ENCODE data around the gene RNASE11. TPM values are rescaled to one million over a fixed set of nuclear protein-coding genes. Genes with fewer than 3 reads are reported as not detected.

RNASE11 gene
- total and polyA plus RNA-seq, 2 donors (not counting 1 experiment from before 2014, with no cell fraction given), result not detected

- Histone ChIP-seq H3K4me3 (ENCODE audit: control extremely low read depth in 1 of 5, extremely low read depth in 1 of 5, insufficient read depth in 1 of 5, low read depth in 2 of 5, low read length in 4 of 5) (no peak overlapping the region), H2AFZ (ENCODE audit: insufficient read depth, low read depth, low read length, poor library complexity, severe bottlenecking) (no peak overlapping the region), H3K27ac (ENCODE audit: low read length in 2 of 2) (no peak overlapping the region), H3K9ac (ENCODE audit: low read length) (no peak overlapping the region), H3K79me2 (ENCODE audit: control insufficient read depth, insufficient read depth, low read length) (no peaks in the 10 kb centered on the region), H3K36me3 (replicated peaks in 1 of 2; ENCODE audit: control extremely low read depth in 1 of 2, control insufficient read depth in 1 of 2, extremely low read depth in 1 of 2, insufficient read depth in 2 of 2, low read length in 1 of 2) (no peaks in the 10 kb centered on the region), H3K9me3 (ENCODE audit: control extremely low read depth in 1 of 3, control insufficient read depth in 2 of 3, insufficient read depth in 1 of 3, low read length in 2 of 3) (no peaks in the 10 kb centered on the region), H4K20me1 (ENCODE audit: control insufficient read depth, insufficient read depth, low read length, poor library complexity, severe bottlenecking) (no peaks in the 10 kb centered on the region), H3K27me3 (replicated peaks in 1 of 4; ENCODE audit: control extremely low read depth in 1 of 4, control insufficient read depth in 3 of 4, insufficient read depth in 4 of 4, low read length in 3 of 4) (no peaks in the 10 kb centered on the region), H3K4me1 (ENCODE audit: control insufficient read depth in 2 of 2, insufficient read depth in 2 of 2, low read length in 2 of 2) (peaks cover 15 to 24% of the 10 kb centered on the region in 2 donors), H3K4me2 (replicated peaks; ENCODE audit: low read depth, low read length, poor library complexity, severe bottlenecking) (no peak overlapping the region)
- H3K27me3 Mint-ChIP-seq, result no peaks in the 10 kb centered on the region
- no peak overlapping the region for H3K27ac Mint-ChIP-seq
- intact Hi-C loops (cut with micrococcal nuclease), result no loop called here
- no CpG with 5 or more reads among the region's 2 CpGs for WGBS (ENCODE audit: insufficient coverage)
- TF ChIP-seq EZH2 (IDR thresholded peaks at IDR 0.05; ENCODE audit: borderline replicate concordance, insufficient read depth, low read depth, low read length, poor library complexity, severe bottlenecking), result no peak
- TF ChIP-seq, protein P1, sequence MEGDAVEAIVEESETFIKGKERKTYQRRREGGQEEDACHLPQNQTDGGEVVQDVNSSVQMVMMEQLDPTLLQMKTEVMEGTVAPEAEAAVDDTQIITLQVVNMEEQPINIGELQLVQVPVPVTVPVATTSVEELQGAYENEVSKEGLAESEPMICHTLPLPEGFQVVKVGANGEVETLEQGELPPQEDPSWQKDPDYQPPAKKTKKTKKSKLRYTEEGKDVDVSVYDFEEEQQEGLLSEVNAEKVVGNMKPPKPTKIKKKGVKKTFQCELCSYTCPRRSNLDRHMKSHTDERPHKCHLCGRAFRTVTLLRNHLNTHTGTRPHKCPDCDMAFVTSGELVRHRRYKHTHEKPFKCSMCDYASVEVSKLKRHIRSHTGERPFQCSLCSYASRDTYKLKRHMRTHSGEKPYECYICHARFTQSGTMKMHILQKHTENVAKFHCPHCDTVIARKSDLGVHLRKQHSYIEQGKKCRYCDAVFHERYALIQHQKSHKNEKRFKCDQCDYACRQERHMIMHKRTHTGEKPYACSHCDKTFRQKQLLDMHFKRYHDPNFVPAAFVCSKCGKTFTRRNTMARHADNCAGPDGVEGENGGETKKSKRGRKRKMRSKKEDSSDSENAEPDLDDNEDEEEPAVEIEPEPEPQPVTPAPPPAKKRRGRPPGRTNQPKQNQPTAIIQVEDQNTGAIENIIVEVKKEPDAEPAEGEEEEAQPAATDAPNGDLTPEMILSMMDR (IDR thresholded peaks at IDR 0.05), result no peak
- DNase-seq, result no peak
- no peaks in the 10 kb centered on the region for H3K9me3 Mint-ChIP-seq (ENCODE audit: insufficient read depth)
- ATAC-seq (ENCODE audit: low read depth), result no peak
- peaks cover 2% of the 10 kb centered on the region for H3K4me1 Mint-ChIP-seq
- H3K4me3 Mint-ChIP-seq, result no peak overlapping the region
- POLR2A ChIA-PET, result interaction anchor here (1.1 kb wide), 1 partner anchor 279 kb away, joined by 3 read pairs; no protein-coding TSS in a partner anchor
- CTCF ChIA-PET, result interaction anchor here (0.9 to 8.9 kb wide), 9 partner anchors 10 to 301 kb away, joined by 3 to 215 read pairs (median 21); partner anchors contain the start of genes ANG, CCNB1IP1, PARP2 and TEP1
Measured at GRCh38 chr14:20606902-20607242, 19.1 kb upstream of the RNASE11 start.

DNA sequence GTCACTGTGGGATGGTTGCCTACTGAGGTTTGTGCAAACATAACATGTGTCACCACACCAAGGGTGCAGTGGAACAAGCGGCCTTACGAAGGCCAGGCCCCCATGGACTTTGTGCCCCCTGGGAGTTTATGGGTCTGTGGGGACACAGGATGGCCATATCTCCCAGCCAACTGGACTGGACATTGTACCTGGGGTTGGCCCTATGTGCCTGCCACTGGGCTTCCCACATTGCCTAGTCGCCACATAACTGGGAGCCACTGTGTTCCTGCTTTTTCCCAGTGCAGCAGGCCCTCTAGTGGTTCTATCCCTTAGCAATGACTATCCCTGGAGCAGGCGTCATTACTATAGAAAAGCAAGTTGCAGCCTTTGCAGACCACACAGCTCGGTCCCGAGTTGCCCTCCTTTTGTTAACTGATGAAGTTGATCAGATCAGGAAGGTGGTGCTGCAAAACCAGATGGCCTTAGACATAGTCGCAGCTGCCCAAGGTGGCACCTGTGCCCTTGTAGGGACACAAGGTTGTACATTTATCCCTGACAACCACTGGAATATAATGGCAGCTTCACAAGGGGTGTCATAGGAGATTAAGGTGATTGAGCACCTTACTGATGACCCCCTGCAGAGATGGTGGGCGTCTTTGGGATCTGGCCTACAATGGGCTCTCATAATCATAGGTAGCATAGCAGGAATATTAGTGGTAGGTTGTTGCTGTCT lies 18.5 kb upstream of the RNASE11 start:
- ATAC-seq (ENCODE audit: low read depth) (no peak), DNase-seq (no peak)
- H3K27me3 ChIP-seq (replicated peaks in 1 of 4; ENCODE audit: control extremely low read depth in 1 of 4, control insufficient read depth in 3 of 4, insufficient read depth in 4 of 4, low read length in 3 of 4), result no peaks in the 10 kb centered on the region
- intact Hi-C loops (cut with micrococcal nuclease), result no loop called here
- H3K27ac ChIP-seq (ENCODE audit: low read length in 2 of 2), result no peak overlapping the region
- no peaks in the 10 kb centered on the region for H4K20me1 ChIP-seq (ENCODE audit: control insufficient read depth, insufficient read depth, low read length, poor library complexity, severe bottlenecking)
- Mint-ChIP-seq H3K4me1 (peaks cover 2% of the 10 kb centered on the region), H3K4me3 (no peak overlapping the region), H3K9me3 (ENCODE audit: insufficient read depth) (no peaks in the 10 kb centered on the region), H3K27ac (no peak overlapping the region), H3K27me3 (no peaks in the 10 kb centered on the region)
- H3K4me1 ChIP-seq (ENCODE audit: control insufficient read depth in 2 of 2, insufficient read depth in 2 of 2, low read length in 2 of 2), result peaks cover 9 to 19% of the 10 kb centered on the region in 2 donors
- H3K36me3 ChIP-seq (replicated peaks in 1 of 2; ENCODE audit: control extremely low read depth in 1 of 2, control insufficient read depth in 1 of 2, extremely low read depth in 1 of 2, insufficient read depth in 2 of 2, low read length in 1 of 2), result no peaks in the 10 kb centered on the region
- TF ChIP-seq, protein P1 (IDR thresholded peaks at IDR 0.05), result no peak
- no peak for TF ChIP-seq EZH2 (IDR thresholded peaks at IDR 0.05; ENCODE audit: borderline replicate concordance, insufficient read depth, low read depth, low read length, poor library complexity, severe bottlenecking)
- no peak overlapping the region for H3K4me2 ChIP-seq (replicated peaks; ENCODE audit: low read depth, low read length, poor library complexity, severe bottlenecking)
- H3K9me3 ChIP-seq (ENCODE audit: control extremely low read depth in 1 of 3, control insufficient read depth in 2 of 3, insufficient read depth in 1 of 3, low read length in 2 of 3), result no peaks in the 10 kb centered on the region
- no peak overlapping the region for H3K9ac ChIP-seq (ENCODE audit: low read length)
- no peak overlapping the region for H3K4me3 ChIP-seq (ENCODE audit: control extremely low read depth in 1 of 5, extremely low read depth in 1 of 5, insufficient read depth in 1 of 5, low read depth in 2 of 5, low read length in 4 of 5)
- H2AFZ ChIP-seq (ENCODE audit: insufficient read depth, low read depth, low read length, poor library complexity, severe bottlenecking), result no peak overlapping the region
- no peaks in the 10 kb centered on the region for H3K79me2 ChIP-seq (ENCODE audit: control insufficient read depth, insufficient read depth, low read length)
- 59% methylated on average over 7 of the region's 8 CpGs for WGBS (ENCODE audit: insufficient coverage)
- ChIA-PET POLR2A (interaction anchor here (1.1 kb wide), 1 partner anchor 278 kb away, joined by 3 read pairs; no protein-coding TSS in a partner anchor), CTCF (interaction anchor here (1.2 to 8.9 kb wide), 6 partner anchors 10 to 301 kb away, joined by 3 to 215 read pairs (median 28); partner anchors contain the start of genes ANG, CCNB1IP1, TEP1 and TTC5)
